Subcutaneous abdominal adipose tissue (tissue), 5 donors: ENCODE data around the gene ADGRB2.
A peak's percentile ranks its signal among the peaks of the same experiment; 100 is the strongest.

ENCODE experiments used
- H3K27ac ChIP-seq: one replicate; pipeline ENCODE4 v1.7.0; 2013; ENCODE audit warnings: low read depth, mild to moderate bottlenecking, inconsistent platforms, low read length, moderate library complexity
- H3K27me3 ChIP-seq, 5 donors: one replicate each; pipeline ENCODE4 v1.7.0; 2013; ENCODE audit warnings: low read length in 5 of 5, inconsistent platforms in 1 of 5; ENCODE audit not compliant: control insufficient read depth in 5 of 5, insufficient read depth in 4 of 5
- H3K36me3 ChIP-seq, 5 donors: one replicate each; pipeline ENCODE4 v1.7.0; 2013; ENCODE audit warnings: low read length in 5 of 5; ENCODE audit not compliant: control insufficient read depth in 5 of 5, insufficient read depth in 5 of 5
- H3K4me1 ChIP-seq, 5 donors: one replicate each; pipeline ENCODE4 v1.7.0; 2013; ENCODE audit warnings: low read length in 5 of 5, mild to moderate bottlenecking in 3 of 5, moderate library complexity in 1 of 5; ENCODE audit not compliant: control insufficient read depth in 5 of 5, insufficient read depth in 5 of 5
- H3K4me3 ChIP-seq, 5 donors: one replicate each; pipeline ENCODE4 v1.7.0; 2013; ENCODE audit warnings: low read length in 5 of 5, low read depth in 1 of 5
- H3K9ac ChIP-seq, 5 donors: one replicate each; pipeline ENCODE4 v1.7.0; 2013; ENCODE audit warnings: low read length in 5 of 5, mild to moderate bottlenecking in 4 of 5, moderate library complexity in 3 of 5
- H3K9me3 ChIP-seq, 5 donors: one replicate each; pipeline ENCODE4 v1.7.0; 2013; ENCODE audit warnings: low read length in 5 of 5; ENCODE audit not compliant: control insufficient read depth in 5 of 5
- donor health status: healthy.
- donor health status: healthy.
- donor health status: healthy.
- donor health status: healthy.
- donor health status: healthy.

Gene ADGRB2

DNA sequence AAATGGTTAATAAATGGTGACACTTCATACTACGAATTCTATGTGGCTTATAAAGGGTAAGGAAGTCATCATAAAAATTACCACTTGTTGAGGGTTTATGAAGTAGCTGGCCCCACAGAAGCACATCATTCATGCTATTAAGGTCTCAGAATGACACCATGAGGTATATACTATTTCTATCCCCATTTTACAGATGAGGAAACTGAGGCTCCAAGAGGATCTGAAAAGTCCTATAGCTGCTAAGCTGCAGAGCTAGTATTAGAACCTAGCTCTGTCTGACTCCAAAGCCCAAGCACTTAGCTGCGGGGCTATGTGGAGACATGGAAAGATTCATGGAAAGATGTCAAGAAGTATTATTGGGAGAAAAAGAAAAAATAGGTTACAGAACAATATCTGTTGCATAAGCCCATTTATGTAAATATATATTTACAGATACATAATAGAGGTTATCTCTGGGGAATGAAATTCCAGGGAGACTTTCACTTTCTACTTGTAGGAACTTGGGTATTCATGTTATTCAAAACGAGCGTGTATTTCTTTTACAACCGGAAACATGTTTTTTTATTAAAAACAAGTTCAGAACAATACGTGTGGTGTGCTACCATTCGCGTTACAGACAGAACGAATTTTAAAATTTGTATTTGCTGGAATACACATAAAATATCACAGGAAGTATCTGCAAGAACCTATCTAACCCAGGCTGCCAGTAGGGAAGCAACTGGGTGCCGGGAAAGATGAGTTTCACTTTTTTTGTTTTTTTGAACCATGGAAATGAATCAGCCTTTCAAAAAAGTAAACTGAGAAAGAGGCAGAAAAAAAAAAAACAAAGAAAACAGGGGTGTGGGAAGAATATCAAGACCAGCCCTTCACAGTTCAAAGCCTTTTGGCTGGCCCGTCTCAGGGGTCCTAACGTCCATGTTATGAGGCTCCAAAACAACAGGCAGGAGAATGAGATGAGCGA, 38.3 kb upstream of the ADGRB2 start:
- Histone ChIP-seq H3K9me3 (no peaks in the 10 kb centered on the region), H3K4me1 (peaks cover 0 to 18% (median 13%) of the 10 kb centered on the region in 5 donors), H3K36me3 (no peaks in the 10 kb centered on the region), H3K27me3 (peaks cover 0 to 11% (median 7%) of the 10 kb centered on the region in 5 donors), H3K9ac (peak overlapping the region in 1 of 5 donors; percentile 28), H3K27ac (peak overlapping the region; percentile 57), H3K4me3 (peak overlapping the region; percentile 22 to 61 (median 47))

DNA sequence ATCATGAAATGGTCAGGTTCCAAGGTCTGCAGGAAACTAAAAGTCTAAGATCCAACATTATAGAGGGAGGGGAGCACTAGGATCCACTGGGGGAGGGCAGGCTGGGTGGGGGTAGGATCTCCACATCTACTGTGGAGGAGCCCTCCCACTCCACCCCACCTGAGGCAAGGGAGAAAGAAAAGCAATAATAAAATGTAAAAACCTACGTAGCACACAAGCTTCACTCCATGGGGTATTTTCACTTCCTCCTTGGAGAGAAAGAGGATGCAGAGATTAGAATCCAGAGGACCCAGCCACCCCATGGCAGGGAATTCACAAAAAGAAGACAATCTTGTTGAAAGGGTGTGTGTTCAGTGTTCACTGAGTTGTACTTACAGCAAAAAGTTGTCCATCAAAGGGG, 37.3 kb upstream of the ADGRB2 start:
- Histone ChIP-seq H3K4me3 (no peak overlapping the region), H3K4me1 (peaks cover 0 to 18% (median 13%) of the 10 kb centered on the region in 5 donors), H3K9ac (no peak overlapping the region), H3K27ac (no peak overlapping the region), H3K27me3 (peaks cover 0 to 18% (median 10%) of the 10 kb centered on the region in 5 donors), H3K9me3 (no peaks in the 10 kb centered on the region), H3K36me3 (no peaks in the 10 kb centered on the region)

GRCh38 chr1:31800674-31800967, 36.5 kb upstream of the ADGRB2 start:
- H3K27ac ChIP-seq, result no peak overlapping the region
- H3K4me3 ChIP-seq, result no peak overlapping the region
- H3K9me3 ChIP-seq, result no peaks in the 10 kb centered on the region
- H3K4me1 ChIP-seq, result peaks cover 0 to 18% (median 13%) of the 10 kb centered on the region in 5 donors
- peaks cover 0 to 24% (median 13%) of the 10 kb centered on the region in 5 donors for H3K27me3 ChIP-seq
- no peak overlapping the region for H3K9ac ChIP-seq
- H3K36me3 ChIP-seq, result no peaks in the 10 kb centered on the region

- Histone ChIP-seq H3K9me3 (no peaks in the 10 kb centered on the region), H3K27me3 (peaks cover 0 to 24% (median 13%) of the 10 kb centered on the region in 5 donors), H3K36me3 (no peaks in the 10 kb centered on the region), H3K4me3 (no peak overlapping the region), H3K9ac (no peak overlapping the region), H3K27ac (no peak overlapping the region), H3K4me1 (peaks cover 0 to 18% (median 13%) of the 10 kb centered on the region in 5 donors)
Measured at GRCh38 chr1:31799895-31800673, 35.9 kb upstream of the ADGRB2 start.

DNA sequence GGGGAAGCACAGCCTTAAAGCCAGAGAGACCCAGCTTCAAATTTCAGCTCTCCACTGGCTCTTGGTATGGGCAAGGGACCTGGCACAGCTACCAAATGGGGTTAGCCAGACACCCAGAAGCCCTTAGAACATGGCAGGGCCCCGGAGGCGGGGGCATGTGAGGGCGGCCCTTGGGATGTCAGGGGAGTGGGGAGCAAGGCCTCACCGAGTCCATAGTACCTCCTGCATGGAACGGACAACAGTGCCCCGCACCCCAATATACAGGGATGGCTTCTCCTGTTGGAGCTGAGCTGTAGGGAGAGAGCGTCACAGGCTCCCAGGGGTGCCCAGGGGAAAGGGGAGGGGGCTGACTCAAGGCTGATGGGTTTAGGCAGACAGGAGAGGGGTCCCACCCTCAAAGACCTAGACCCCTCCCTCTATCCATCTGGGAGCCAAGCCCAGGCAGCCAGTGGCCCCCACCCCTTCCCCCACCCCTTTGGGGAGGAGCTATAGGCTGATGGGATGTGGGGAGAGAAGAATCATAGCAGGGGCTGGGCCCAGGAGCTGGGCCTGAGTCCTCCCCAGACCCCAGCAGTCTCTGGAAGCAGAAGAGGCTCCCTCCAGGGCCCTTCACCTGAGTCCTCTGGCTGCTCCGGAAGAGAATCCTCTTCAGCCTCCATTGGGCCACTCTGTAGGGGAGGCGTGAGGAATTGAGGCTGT, 35.2 kb upstream of the ADGRB2 start:
- H3K36me3 ChIP-seq, result no peaks in the 10 kb centered on the region
- H3K9ac ChIP-seq, result no peak overlapping the region
- peaks cover 0 to 18% (median 13%) of the 10 kb centered on the region in 5 donors for H3K4me1 ChIP-seq
- H3K4me3 ChIP-seq, result no peak overlapping the region
- peaks cover 0 to 24% (median 13%) of the 10 kb centered on the region in 5 donors for H3K27me3 ChIP-seq
- no peaks in the 10 kb centered on the region for H3K9me3 ChIP-seq
- H3K27ac ChIP-seq, result no peak overlapping the region

- no peaks in the 10 kb centered on the region for H3K36me3 ChIP-seq
- H3K4me1 ChIP-seq, result peaks cover 0 to 18% (median 13%) of the 10 kb centered on the region in 5 donors
- H3K9ac ChIP-seq, result no peak overlapping the region
- H3K27ac ChIP-seq, result no peak overlapping the region
- no peaks in the 10 kb centered on the region for H3K9me3 ChIP-seq
- H3K4me3 ChIP-seq, result no peak overlapping the region
- H3K27me3 ChIP-seq, result peaks cover 0 to 24% (median 13%) of the 10 kb centered on the region in 5 donors
Measured at GRCh38 chr1:31798433-31799195, 34.5 kb upstream of the ADGRB2 start.

DNA sequence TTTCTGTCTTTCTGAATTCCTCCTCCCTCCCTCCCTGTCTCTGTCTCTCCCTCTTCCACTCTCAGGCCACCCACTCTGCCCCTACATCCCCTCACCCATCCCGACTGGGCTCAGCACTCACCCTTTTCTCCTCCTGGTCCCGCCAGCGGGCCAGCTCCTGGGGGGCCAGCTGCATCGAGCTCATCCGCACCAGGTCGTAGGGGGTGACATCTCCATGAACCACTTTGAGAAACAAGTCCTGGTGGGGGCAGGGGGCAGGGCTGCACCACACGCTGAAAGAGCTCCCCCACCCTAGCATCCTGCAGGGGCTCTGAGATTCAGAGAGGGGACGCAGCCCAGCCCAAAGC, 33.9 kb upstream of the ADGRB2 start:
- H3K27me3 ChIP-seq, result peaks cover 0 to 24% (median 13%) of the 10 kb centered on the region in 5 donors
- H3K36me3 ChIP-seq, result no peaks in the 10 kb centered on the region
- H3K9ac ChIP-seq, result no peak overlapping the region
- no peaks in the 10 kb centered on the region for H3K9me3 ChIP-seq
- peaks cover 0 to 18% (median 13%) of the 10 kb centered on the region in 5 donors for H3K4me1 ChIP-seq
- no peak overlapping the region for H3K4me3 ChIP-seq
- H3K27ac ChIP-seq, result no peak overlapping the region

- Histone ChIP-seq H3K27me3 (peaks cover 0 to 24% (median 13%) of the 10 kb centered on the region in 5 donors), H3K9ac (no peak overlapping the region), H3K27ac (no peak overlapping the region), H3K4me1 (peaks cover 0 to 15% (median 12%) of the 10 kb centered on the region in 5 donors), H3K36me3 (no peaks in the 10 kb centered on the region), H3K9me3 (no peaks in the 10 kb centered on the region), H3K4me3 (no peak overlapping the region)
Measured at GRCh38 chr1:31797216-31797615, 33.1 kb upstream of the ADGRB2 start.

- H3K36me3 ChIP-seq, result no peaks in the 10 kb centered on the region
- H3K9ac ChIP-seq, result no peak overlapping the region
- H3K27ac ChIP-seq, result no peak overlapping the region
- H3K27me3 ChIP-seq, result peaks cover 0 to 24% (median 13%) of the 10 kb centered on the region in 5 donors
- peaks cover 0 to 13% (median 11%) of the 10 kb centered on the region in 5 donors for H3K4me1 ChIP-seq
- no peaks in the 10 kb centered on the region for H3K9me3 ChIP-seq
- no peak overlapping the region for H3K4me3 ChIP-seq
Measured at GRCh38 chr1:31796707-31797106, 32.6 kb upstream of the ADGRB2 start.
